PFSK-1 (cell line): ENCODE measurements around the gene SET.

Experiments used
- FOXP2 ChIP-seq: optimal IDR thresholded peaks from 2 replicates; pipeline ENCODE3; 2011; ENCODE audit warnings: borderline replicate concordance, control low read depth, inconsistent platforms; ENCODE audit not compliant: insufficient read depth; ENCODE audit errors: extremely low read length, extremely low read depth
- POLR2AphosphoS5 ChIP-seq: IDR thresholded peaks from 2 replicates; pipeline ENCODE4 v1.6.1; 2012; ENCODE audit warnings: low read depth, mild to moderate bottlenecking, control low read depth, low read length, moderate library complexity
- SIN3A ChIP-seq: IDR thresholded peaks from 2 replicates; pipeline ENCODE4 v1.6.1; 2012; ENCODE audit warnings: mild to moderate bottlenecking, low read length, moderate library complexity, borderline replicate concordance; ENCODE audit not compliant: insufficient read depth
- TAF1 ChIP-seq: IDR thresholded peaks from 2 replicates; pipeline ENCODE4 v1.6.1; 2012; ENCODE audit warnings: low read length, control low read depth, borderline replicate concordance; ENCODE audit not compliant: insufficient read depth
- TF ChIP-seq, protein P1 (sequence below), 2 experiments: IDR thresholded peaks; 2 replicates each; pipeline versions ENCODE4 v1.6.1 to v1.8.0; 2011 to 2012; ENCODE audit warnings: low read depth in 2 of 2, low read length in 2 of 2, control low read depth in 1 of 2, inconsistent platforms in 1 of 2, mild to moderate bottlenecking in 1 of 2, moderate library complexity in 1 of 2; ENCODE audit not compliant: insufficient read depth in 1 of 2

The SET gene

DNA sequence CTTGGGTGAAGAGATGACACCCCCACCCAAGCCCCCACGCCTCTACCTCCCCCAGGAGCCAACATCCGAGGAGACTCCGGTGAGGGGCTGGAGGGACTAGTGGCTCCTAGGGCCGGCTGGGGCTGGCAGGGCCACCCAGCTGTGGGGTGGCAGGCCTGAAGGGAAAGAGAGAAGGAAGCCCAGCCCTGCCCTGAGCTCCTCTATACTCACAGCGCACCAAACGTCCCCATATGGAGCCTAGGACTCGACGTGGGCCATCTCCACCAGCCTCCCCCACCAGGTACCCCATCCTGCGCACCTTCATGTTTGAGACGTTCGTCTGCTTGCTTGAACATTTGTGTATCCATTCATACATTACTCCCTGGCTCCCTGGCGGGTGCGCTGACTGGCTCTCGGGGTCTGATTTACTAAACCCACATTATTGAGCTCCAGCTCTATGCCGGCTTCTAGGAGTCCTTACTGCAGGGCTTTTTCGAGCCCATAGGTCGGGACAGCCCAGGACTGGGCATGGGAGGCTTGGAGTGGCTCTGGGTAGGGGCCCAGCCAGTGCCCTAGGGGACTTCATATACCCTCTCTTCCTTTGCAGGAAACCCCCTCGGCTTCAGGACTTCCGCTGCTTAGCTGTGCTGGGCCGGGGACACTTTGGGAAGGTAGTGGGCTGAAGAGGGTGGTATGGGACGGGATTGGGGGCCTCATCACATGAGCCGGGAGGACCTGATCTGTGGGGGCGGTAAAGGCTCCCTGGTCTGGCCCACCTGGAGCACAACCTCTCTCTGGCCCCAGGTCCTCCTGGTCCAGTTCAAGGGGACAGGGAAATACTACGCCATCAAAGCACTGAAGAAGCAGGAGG lies 25.8 kb downstream of the SET start:
- TF ChIP-seq TAF1 (no peak), FOXP2 (no peak), POLR2AphosphoS5 (no peak)
- TF ChIP-seq, protein P1, sequence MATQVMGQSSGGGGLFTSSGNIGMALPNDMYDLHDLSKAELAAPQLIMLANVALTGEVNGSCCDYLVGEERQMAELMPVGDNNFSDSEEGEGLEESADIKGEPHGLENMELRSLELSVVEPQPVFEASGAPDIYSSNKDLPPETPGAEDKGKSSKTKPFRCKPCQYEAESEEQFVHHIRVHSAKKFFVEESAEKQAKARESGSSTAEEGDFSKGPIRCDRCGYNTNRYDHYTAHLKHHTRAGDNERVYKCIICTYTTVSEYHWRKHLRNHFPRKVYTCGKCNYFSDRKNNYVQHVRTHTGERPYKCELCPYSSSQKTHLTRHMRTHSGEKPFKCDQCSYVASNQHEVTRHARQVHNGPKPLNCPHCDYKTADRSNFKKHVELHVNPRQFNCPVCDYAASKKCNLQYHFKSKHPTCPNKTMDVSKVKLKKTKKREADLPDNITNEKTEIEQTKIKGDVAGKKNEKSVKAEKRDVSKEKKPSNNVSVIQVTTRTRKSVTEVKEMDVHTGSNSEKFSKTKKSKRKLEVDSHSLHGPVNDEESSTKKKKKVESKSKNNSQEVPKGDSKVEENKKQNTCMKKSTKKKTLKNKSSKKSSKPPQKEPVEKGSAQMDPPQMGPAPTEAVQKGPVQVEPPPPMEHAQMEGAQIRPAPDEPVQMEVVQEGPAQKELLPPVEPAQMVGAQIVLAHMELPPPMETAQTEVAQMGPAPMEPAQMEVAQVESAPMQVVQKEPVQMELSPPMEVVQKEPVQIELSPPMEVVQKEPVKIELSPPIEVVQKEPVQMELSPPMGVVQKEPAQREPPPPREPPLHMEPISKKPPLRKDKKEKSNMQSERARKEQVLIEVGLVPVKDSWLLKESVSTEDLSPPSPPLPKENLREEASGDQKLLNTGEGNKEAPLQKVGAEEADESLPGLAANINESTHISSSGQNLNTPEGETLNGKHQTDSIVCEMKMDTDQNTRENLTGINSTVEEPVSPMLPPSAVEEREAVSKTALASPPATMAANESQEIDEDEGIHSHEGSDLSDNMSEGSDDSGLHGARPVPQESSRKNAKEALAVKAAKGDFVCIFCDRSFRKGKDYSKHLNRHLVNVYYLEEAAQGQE (IDR thresholded peaks at IDR 0.05; ENCODE audit: insufficient read depth in 1 of 2, low read depth in 2 of 2, low read length in 2 of 2): no peak

DNA sequence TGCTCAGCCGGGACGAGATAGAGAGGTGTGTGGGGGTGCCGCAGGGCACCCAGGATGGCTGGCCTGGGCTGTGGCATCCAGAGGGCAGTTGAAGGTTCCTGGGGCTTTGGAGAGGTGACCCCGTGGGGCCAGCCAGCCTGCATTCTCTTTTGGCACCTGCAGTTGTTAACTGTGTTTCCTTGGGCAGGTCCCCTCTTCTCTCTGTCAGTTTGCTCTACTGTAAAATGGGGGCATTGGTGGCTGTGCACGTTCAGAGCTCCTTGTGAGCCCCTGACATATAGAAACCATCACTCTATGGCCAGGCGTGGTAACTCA lies 26.4 kb downstream of the SET start:
- TF ChIP-seq SIN3A: no peak
- no peak for TF ChIP-seq TAF1
- TF ChIP-seq, protein P1 (IDR thresholded peaks at IDR 0.05; ENCODE audit: insufficient read depth in 1 of 2, low read depth in 2 of 2, low read length in 2 of 2): no peak
- TF ChIP-seq FOXP2: no peak
- no peak for TF ChIP-seq POLR2AphosphoS5

DNA sequence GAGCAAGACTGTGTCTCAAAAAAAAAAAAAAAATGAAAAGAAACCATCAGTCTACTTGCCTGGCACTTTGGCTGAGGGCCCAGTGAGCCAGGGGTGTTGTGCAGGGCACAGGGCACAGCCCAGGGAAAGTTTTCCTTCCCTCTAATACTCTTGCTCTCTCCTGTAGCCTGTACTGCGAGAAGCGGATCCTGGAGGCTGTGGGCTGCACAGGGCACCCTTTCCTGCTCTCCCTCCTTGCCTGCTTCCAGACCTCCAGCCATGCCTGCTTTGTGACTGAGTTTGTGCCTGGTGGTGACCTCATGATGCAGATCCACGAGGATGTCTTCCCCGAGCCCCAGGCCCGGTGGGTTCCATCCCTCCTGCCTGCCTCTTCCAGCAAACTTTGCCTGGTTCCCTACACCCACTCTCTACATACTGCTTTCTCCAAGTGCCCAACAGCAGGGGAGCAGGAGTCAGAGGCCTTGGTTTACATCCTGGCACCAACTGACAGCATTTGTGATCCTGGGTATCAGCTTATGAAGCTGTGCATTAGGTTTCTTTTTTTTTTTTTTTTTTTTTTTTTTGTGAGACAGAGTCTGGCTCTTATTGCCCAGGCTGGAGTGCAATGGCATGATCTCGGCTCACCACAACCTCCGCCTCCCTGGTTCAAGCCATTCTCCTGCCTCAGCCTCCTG lies 27.7 kb downstream of the SET start:
- no peak for TF ChIP-seq POLR2AphosphoS5
- no peak for TF ChIP-seq FOXP2
- TF ChIP-seq TAF1: no peak
- TF ChIP-seq, protein P1 (IDR thresholded peaks at IDR 0.05; ENCODE audit: insufficient read depth in 1 of 2, low read depth in 2 of 2, low read length in 2 of 2): no peak

DNA sequence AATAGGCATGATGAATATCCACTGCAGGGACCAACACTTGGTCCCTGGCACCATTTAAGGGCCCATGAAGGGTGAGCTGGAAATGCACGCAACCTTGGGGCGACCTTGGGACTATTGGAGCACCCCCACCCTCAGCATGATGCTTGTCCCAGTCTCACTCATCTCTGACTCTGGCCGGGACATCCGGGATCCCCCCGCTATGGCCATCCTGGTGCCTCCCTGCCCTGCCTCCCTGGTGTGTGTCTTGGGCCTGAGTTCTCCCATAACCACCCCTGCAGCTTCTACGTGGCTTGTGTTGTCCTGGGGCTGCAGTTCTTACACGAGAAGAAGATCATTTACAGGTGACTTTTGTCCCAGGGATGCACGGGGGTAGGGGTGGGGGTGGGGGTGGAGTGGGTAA lies 29.0 kb downstream of the SET start:
- TF ChIP-seq SIN3A (no peak), TAF1 (no peak), POLR2AphosphoS5 (no peak), FOXP2 (no peak)
- TF ChIP-seq, protein P1 (IDR thresholded peaks at IDR 0.05; ENCODE audit: insufficient read depth in 1 of 2, low read depth in 2 of 2, low read length in 2 of 2): no peak

DNA sequence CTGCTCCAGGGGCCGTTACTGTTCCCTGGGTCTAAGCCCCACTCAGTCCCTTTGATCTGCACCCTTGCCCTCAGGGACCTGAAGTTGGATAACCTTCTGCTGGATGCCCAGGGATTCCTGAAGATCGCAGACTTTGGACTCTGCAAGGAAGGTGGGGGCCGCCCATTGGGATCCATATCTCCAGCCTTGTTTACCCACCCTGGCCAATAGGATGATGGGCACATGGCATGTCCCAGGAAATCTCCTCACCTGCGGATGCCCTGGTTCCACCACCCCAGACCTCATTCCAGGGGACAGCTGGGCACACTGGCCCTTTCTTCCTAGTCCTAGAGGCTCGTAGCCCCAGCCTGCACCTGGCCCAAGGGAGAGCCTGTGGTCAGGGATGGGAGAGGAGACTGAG lies 29.5 kb downstream of the SET start:
- TF ChIP-seq, protein P1 (IDR thresholded peaks at IDR 0.05; ENCODE audit: insufficient read depth in 1 of 2, low read depth in 2 of 2, low read length in 2 of 2): no peak
- no peak for TF ChIP-seq SIN3A
- TF ChIP-seq FOXP2: no peak
- TF ChIP-seq POLR2AphosphoS5: no peak
- TF ChIP-seq TAF1: no peak
